Measurements from ENCODE around the gene AIFM1.

The AIFM1 gene

DNA sequence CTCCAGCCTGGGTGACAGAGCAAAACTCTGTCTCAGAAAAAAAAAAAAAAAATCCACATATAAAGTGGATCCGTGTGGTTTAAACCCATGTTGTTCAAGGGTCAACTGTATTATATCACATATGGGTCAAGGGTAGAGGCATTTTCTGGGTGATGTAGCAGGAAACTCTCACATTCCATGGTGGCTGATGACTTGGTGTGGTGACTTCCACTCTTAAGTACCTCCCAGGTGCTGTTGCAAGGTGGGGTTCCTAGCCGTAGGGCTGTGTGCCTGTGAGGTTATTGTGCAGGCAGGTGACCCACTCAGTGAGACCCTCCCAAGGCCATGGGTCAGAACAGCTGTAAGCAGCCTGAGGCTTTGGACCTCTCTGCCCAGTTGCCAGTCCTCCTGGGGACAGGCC is 72.4 kb downstream of the AIFM1 start:
- no peak for DNase-seq

DNA sequence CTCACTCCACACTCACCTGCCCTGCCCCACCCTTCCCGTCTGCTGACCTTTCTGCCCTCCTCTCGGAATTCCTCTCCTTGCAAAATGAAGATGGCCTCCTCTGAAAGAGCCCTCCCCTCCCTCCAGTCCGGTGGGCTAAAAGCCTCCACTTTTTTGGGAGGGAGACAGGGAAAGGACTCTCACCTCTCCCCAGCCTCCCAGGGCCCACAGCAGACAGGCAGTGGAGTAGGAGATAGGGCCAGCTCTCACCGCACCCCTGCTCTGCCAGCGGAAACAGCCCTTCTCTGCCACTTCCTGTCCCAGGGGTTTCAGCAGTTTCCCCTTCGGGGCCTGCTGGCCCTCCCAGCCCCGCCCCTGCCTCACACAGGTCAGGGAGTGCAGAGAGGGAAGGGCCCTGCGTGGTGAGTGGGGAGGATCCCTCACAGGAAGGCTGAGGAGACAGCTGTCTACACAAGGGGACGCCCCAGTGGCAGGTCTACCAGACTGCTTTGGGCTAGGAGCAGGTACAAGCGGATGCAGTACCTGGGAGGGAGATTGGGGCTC is 73.6 kb downstream of the AIFM1 start:
- DNase-seq, result no peak

DNA sequence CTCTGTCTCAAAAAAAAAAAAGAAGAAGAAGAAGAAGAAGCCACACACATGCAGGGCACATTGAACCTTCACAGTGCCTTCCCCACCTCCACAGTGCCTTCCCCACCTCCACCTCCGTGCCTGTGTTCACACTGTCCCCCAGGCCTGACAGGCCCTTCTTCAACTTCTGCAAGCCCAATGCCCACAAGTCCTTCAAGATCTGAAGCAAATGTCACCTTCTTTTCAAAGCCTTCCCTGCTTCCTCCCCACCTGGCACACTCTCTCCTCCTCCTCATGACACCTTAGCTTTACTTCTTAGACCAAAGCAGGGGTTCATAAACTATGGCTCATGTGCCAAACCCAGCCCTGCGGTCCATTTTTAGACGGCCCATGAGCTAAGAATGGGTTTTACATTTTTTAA is 75.3 kb downstream of the AIFM1 start:
- no peak for DNase-seq

DNA sequence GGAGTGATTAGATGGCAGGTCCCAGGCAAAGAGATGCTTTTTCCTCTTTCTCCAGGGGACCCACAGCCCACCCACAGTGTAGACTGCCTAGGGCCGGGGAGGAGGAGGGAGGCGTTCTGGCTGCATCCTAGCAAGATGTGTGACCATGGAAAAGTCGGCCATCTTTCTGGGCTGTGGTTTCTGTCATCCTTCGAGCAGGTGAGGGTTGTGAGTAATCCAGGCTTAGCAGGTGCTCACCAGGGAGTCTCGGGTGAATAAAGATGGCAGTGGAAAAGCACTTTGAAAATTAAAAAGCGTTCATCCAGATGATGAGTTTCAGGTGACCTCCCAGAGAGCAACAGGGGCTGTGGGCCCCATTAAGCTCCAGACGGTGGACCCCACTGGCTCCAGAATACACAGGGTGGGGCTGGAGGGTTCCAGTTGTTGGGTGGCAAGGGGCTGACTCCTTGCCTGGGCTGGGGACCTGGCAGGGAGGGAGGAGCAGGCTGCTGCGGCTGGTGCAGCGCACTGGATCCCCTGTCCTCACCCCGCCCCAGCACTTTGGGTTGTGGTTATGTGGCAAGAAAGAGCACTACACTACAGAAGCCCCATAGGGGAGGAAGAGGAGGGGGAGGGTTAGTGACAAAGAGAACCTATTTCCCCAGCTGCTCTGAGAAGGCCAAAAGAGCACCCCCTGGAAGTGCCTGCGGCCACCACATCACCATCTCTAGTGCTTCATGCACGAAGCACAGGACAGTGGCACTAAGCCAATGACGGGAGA is 79.0 kb downstream of the AIFM1 start:
- DNase-seq, result no peak

DNA sequence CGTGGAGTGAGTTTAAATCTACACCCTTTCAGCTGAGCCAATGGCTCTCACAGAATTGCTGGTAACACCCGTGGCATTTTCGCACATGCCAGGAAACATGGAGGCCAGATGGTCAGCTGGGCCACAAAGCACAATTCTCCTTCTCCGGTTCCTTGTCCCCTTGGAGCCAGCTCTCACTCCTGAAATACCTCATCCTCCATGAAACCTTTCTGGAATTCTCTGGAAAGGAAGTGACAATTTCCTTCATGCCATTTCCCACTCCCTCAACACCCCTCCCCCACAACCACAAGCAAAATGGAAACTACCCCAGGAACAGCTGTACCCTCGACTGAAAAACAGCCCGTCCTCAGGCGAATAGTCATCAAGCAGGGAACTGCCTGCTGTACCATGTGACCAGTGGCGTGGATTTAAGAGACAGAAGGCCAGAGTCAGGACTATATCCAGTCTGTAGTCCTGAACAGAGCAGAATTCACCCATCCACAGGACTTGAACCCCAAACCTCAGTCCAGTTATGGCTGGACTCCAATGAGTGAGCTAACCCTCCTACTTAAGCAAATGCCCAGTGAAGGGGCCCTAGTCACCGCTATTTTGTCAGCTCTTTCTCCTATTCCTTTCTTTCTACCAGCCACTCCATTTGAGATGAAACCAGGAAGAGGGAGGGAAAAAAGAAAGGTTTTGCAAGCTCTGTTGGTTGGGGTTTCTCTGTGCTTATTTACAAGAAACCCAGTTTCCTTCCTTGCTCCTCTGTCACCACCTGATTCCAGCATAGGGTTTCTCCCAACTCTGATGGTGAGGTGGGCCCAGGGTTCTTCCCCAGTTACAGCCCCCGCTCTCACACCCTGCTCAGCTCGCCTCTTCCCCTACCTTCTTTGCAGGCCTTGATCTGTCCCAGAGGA is 79.8 kb downstream of the AIFM1 start:
- DNase-seq, result no peak

DNA sequence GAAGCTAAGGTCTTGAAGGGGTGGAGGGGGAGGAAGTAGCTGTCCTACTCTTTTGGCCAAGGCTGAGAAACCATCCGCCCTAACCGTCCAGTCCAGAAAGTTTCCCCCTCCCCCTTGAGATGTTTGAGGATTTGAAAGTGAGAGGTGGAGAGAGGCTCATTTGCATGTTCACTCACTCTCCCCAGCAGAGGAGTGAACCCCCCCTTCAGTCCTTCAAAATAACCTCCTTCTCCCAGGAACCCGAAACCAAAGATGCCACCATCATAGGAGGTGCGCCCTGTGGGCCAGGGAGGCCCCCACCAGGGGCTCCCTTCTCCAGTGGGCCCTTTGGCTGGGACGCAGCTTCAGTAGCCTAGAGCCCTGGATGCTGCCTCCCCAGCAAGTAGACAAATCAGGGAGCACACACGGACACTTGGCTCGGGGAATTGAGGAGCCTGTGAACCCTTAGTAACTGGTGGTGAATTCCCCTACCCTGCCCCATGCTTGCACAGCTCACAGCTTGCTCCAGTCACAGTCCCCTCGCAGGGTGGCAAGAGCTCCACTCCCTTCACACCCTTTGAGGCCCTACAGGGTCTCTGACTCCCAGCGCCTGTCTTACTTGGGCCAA is 80.9 kb downstream of the AIFM1 start:
- DNase-seq, result no peak

DNA sequence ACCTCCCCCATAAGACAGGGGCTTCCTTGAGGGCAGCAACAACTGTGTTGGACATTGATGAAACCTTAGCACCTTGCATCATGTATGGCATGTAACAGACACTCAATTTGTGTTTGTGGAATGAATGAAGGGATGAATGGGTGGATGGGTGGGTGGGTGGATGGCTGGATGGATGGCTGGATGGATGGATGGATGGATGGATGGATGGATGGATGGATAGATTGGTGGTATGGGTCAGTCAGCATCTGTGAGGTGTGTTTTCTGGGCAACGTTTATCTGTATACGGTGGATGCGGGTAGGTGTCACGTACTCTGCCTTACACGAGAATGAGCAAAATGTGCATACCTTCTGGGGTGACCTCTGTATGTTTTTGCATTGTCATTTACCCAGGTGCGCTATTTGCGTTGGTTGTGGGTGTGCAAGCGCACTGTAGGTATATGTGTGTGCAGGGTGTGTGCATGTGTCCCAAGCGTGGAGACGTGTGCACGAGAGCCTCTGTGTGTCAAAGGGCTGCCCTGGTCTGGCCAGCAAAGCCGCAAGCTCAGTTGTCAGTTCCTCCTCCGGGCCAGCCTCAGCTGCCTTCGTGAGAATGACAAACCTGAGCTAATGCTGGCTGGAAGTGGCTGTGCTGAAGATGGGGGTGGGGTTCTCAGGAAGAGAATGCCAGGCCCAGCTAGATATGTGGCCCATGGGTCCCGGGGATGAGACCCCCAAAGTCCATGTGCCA is 81.8 kb downstream of the AIFM1 start:
- no peak for DNase-seq

DNA sequence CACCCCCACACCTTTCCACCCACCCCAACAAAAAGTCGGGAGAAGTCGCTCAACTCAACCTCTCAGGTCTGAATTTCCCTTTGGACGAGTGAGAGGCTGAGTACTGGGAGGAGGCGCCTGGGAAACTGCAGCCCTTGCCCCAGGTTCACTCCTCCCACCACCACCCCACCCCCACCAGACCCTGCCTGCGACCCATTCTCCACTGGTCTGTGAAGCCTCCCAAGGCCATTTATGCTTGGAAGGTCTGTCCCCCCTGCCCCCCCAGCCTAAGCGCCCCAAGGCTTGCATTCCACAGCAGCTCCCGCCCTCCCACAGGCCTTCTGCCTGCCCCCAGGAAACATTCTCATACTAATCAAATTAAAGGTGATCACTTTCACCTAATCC is 82.5 kb downstream of the AIFM1 start:
- DNase-seq, result no peak

DNA sequence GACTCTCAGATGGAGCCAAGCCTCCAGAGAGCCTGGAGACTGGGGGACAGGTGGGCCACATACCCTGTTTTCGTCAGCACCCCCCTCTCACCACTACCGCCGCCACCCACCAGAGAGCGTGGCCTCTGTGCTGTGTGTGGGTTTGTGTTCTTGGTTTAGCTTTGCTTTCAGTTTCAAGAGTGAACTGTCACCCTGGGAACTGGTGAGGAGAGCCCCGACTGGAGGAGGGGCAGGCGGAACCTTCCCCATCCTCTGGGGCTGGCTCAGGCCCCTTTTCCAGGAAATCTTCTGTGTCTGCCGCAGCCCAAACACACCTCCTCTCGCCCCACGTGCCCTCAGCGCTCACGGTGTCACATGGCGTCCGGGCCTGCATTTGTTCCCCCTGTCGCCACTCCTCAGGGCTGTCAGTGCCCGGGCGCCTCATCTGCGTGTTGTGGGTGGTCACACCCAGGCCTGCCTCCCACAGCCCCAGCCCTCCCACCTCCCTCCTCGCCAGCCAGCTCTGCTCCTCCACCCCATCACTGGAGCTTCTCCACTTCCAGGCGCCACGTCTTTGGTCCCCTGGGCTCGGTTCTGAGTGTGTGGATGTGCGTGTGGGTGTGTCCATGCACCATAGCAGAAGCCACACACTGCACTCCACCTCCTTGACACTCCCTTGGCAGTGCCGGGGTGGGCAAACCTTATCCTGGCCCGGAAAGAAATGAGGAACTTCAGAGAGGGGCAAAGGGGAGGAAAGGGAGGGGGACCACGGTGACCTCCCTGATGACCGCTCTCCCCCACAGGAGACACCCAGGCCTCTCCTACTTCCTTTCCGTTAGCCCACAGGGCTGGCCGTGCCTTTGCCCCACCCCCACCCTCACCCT is 83.2 kb downstream of the AIFM1 start:
- no peak for DNase-seq

DNA sequence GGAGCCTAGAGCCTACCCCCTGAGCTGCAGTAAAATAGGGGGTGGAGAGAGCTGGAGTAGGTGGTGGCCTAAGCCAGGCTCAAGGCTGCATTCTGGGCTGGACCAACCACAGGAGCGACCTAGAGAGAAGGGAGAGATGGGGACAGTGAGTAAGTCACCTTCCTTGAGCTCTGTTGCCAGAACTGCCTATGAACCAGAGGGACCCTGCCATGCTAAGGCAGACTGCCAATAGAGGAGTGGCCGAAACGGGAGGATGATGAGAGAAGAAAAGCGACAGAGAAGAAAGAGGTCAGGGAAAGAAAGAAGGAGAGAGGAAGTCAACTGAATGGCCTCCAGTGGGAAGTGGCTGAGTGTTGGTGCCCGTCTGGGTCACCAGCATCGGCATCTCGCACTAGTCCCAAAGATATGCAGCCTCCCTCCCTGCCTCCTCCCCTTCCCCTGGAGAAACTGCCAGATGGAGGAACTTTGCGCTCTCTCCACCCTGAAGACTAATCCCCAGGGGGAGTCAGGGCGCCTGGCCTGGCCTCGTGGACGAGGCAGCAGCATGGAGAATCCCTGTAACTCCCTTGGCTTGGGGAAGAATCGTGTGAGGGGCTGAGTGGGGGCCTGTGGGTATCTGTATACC is 84.1 kb downstream of the AIFM1 start:
- DNase-seq, result no peak

DNA sequence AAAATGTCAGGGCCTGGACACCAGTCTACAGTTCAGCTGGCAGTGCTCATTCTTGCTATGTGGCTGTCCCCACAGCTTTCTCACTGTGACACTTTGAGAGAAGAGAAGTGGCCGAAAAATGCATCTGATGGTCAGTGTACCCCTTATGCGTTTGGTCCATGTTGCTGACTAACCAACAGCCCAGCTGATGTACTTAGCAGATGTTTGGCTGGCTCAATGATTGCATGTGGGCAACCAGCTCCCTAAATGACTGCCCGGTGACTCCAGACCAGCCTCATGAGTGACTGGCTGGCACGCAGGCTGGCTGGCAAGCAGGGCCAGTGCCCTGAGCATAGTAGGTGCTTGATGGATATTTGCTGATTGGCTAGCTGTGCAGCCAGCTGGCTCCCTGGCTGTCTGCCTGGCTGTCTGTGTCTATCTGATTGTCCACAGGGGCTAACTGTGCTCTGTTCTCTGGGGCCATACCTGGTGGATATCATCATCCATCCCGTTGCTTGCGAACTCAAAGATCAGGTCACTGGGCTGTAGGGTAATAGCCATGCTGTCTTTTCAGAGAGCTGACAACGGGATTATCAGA is 84.8 kb downstream of the AIFM1 start:
- no peak for DNase-seq

DNA sequence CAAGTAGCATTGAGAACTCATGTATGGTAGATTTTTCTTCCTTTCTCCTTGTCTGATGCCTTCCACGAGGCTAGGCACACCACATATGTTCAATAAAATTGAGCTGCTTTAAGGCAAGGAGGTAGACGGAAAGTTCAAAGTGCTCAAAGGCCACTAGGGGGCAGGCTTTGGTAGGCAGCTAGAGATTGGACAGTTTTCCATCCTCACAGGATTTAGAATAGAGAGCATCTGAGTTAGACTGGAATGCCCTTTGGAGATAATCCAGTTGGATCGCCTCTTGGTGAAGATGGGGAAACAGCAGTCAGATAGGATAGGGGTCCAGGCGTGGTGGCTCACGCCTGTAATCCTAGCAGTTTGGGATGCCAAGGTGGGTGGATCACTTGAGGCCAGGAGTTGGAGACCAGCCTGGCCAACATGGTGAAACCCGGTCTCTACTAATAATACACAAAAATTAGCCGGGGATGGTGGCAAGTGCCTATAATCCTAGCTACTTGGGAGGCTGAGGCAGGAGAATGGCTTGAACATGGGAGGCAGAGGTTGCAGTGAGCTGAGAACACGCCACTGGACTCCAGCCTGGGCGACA is 85.7 kb downstream of the AIFM1 start:
- no peak for DNase-seq
